OCI-LY7 (cell line): ENCODE measurements around the gene ICAM1. TPM values are rescaled to one million over a fixed set of nuclear protein-coding genes. Genes with fewer than 3 reads are reported as not detected.
A peak's percentile ranks its signal among the peaks of the same experiment; 100 is the strongest.

Source experiments
- BruUV-seq: library from RNA; stranded (reverse); fragments of 400-500 nt; replicated peaks from 2 replicates; lab custom pipeline; 2021; lab: Mats Ljungman, UMichigan
- CTCF ChIA-PET: fragments of 300-600 bp; sonication (Branson Sonifier 250); formaldehyde crosslinking; loops from one replicate; lab custom pipeline; 2022; ENCODE audit warnings: antibody characterized with exemption; ENCODE audit not compliant: unreplicated experiment; lab: Charles Lee
- POLR2A ChIA-PET: fragments of 300-600 bp; sonication (Branson Sonifier 250); formaldehyde crosslinking; loops from one replicate; lab custom pipeline; 2022; ENCODE audit warnings: antibody characterized with exemption; lab: Charles Lee
- DNase-seq: peaks from one replicate; pipeline ENCODE4 v3.0.0-alpha.2; 2015; ENCODE audit warnings: low spot score
- H2AFZ ChIP-seq: fragments of 200-600 bp; sonication (generic), shearing (Covaris generic); 2 replicates; pipeline ENCODE4 v1.6.1; 2014; ENCODE audit warnings: mild to moderate bottlenecking, antibody characterized with exemption, low read length, moderate library complexity
- H3K27ac ChIP-seq: fragments of 200-600 bp; sonication (generic); 2 replicates; pipeline ENCODE4 v1.5.1; 2014; ENCODE audit warnings: mixed run types, low read depth, mild to moderate bottlenecking, moderate library complexity, low read length, inconsistent platforms; ENCODE audit not compliant: poor library complexity, severe bottlenecking
- H3K36me3 ChIP-seq: fragments of 200-600 bp; sonication (generic); 2 replicates; pipeline ENCODE4 v1.6.1; 2014; ENCODE audit warnings: mild to moderate bottlenecking, antibody characterized with exemption, low read length, moderate library complexity, mixed read lengths; ENCODE audit not compliant: insufficient read depth
- H3K4me1 ChIP-seq: fragments of 200-600 bp; sonication (generic); 2 replicates; pipeline ENCODE4 v1.5.1; 2014; ENCODE audit warnings: mild to moderate bottlenecking, low read length; ENCODE audit not compliant: insufficient read depth, poor library complexity, severe bottlenecking
- H3K4me2 ChIP-seq: fragments of 200-600 bp; sonication (generic); 2 replicates; pipeline ENCODE4 v1.6.1; 2014; ENCODE audit warnings: mild to moderate bottlenecking, low read length
- H3K4me3 ChIP-seq: fragments of 200-600 bp; sonication (generic); 2 replicates; pipeline ENCODE4 v1.5.1; 2014; ENCODE audit warnings: mild to moderate bottlenecking, low read depth, low read length; ENCODE audit not compliant: poor library complexity, severe bottlenecking
- H3K79me2 ChIP-seq: fragments of 200-600 bp; sonication (generic); 2 replicates; pipeline ENCODE4 v1.6.1; 2016; ENCODE audit warnings: low read depth, mild to moderate bottlenecking, low read length, moderate library complexity, mixed read lengths; ENCODE audit not compliant: insufficient read depth
- H3K9me2 ChIP-seq: fragments of 200-600 bp; sonication (generic); 2 replicates; pipeline ENCODE4 v1.6.1; 2016; ENCODE audit warnings: mild to moderate bottlenecking, low read length, mixed read lengths; ENCODE audit not compliant: insufficient read depth
- H3K9me3 ChIP-seq: fragments of 200-600 bp; sonication (generic); 2 replicates; pipeline ENCODE4 v1.6.1; 2014; ENCODE audit warnings: mild to moderate bottlenecking, mixed run types, low read length, mixed read lengths
- H4K20me1 ChIP-seq: fragments of 200-600 bp; sonication (generic); 2 replicates; pipeline ENCODE4 v1.6.1; 2014; ENCODE audit warnings: mild to moderate bottlenecking, antibody characterized with exemption, low read length, moderate library complexity, mixed read lengths; ENCODE audit not compliant: insufficient read depth
- EZH2phosphoT487 ChIP-seq: fragments of 200-600 bp; sonication (generic); IDR thresholded peaks from 2 replicates; pipeline ENCODE4 v1.6.1; 2018; ENCODE audit warnings: low read depth, borderline replicate concordance, mild to moderate bottlenecking, mixed run types, antibody characterized with exemption, low read length, moderate library complexity, mixed read lengths
- intact Hi-C: fragments of 100-400 bp; cut with micrococcal nuclease; formaldehyde crosslinking; loops from one replicate; pipeline ENCODE4 v1.10.0; 2022; ENCODE audit not compliant: unreplicated experiment
- total RNA-seq, 2 experiments: library from RNA; depleted of rRNA in 1 of 2; stranded (reverse); fragments of >200 nt in 1 of 2; shearing (Covaris generic) in 1 of 2; gene quantifications; 2 replicates each; pipeline ENCODE4 v1.2.3, GENCODE V29; 2014 to 2022
- TF ChIP-seq, protein P1 (sequence below): fragments of 200-600 bp; sonication (generic); conservative IDR thresholded peaks from 2 replicates; pipeline ENCODE4 v1.5.1; 2014; ENCODE audit warnings: mild to moderate bottlenecking, antibody characterized with exemption, low read length, moderate library complexity, mixed read lengths

The ICAM1 gene
- total RNA-seq, 2 experiments from 2014 or later = 12.0 to 13.4 TPM

- Histone ChIP-seq H3K27ac (peak overlapping the region; percentile 95), H3K79me2 (peaks cover 5% of the 10 kb centered on the region; the same call in 1 of the 2 replicates), H3K9me3 (no peaks in the 10 kb centered on the region), H3K4me2 (peak overlapping the region; percentile 18), H3K4me1 (peaks cover 97% of the 10 kb centered on the region), H3K4me3 (no peak overlapping the region), H3K9me2 (no peaks in the 10 kb centered on the region), H3K36me3 (no peaks in the 10 kb centered on the region), H4K20me1 (no peaks in the 10 kb centered on the region), H2AFZ (peak overlapping the region; percentile 0; the same call in 1 of the 2 replicates)
- peak; percentile 66 for DNase-seq
- CTCF ChIA-PET = interaction anchor here (1.4 kb wide), 1 partner anchor 10 kb away, joined by 4 read pairs; no protein-coding TSS in a partner anchor
- intact Hi-C loops = no loop called here
- BruUV-seq = no TSS peak
- POLR2A ChIA-PET = interaction anchor here (0.8 to 2.1 kb wide), 5 partner anchors 11 to 65 kb away, joined by 3 to 12 read pairs (median 3); no protein-coding TSS in a partner anchor
- TF ChIP-seq, protein P1, sequence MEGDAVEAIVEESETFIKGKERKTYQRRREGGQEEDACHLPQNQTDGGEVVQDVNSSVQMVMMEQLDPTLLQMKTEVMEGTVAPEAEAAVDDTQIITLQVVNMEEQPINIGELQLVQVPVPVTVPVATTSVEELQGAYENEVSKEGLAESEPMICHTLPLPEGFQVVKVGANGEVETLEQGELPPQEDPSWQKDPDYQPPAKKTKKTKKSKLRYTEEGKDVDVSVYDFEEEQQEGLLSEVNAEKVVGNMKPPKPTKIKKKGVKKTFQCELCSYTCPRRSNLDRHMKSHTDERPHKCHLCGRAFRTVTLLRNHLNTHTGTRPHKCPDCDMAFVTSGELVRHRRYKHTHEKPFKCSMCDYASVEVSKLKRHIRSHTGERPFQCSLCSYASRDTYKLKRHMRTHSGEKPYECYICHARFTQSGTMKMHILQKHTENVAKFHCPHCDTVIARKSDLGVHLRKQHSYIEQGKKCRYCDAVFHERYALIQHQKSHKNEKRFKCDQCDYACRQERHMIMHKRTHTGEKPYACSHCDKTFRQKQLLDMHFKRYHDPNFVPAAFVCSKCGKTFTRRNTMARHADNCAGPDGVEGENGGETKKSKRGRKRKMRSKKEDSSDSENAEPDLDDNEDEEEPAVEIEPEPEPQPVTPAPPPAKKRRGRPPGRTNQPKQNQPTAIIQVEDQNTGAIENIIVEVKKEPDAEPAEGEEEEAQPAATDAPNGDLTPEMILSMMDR = no peak
- no peak for TF ChIP-seq EZH2phosphoT487
These were observed 24.4 kb upstream of the ICAM1 start for GRCh38 chr19:10246511-10246910.

GRCh38 chr19:10251792-10252694, 18.9 kb upstream of the ICAM1 start, which contains the start of gene MRPL4:
MRPL4 (plus strand) TSS chr19:10252214; CDS start chr19:10252254, 40 bp downstream.
- H2AFZ ChIP-seq = peak within 1 kb of the TSS; percentile 53; the same call in 1 of the 2 replicates
- no peaks in the 10 kb centered on the region for H3K9me2 ChIP-seq
- no peak for TF ChIP-seq EZH2phosphoT487
- TF ChIP-seq, protein P1 = no peak
- H3K9me3 ChIP-seq = no peaks in the 10 kb centered on the region
- no TSS peak for BruUV-seq
- H4K20me1 ChIP-seq = peaks cover 18% of the 10 kb centered on the region
- peak within 1 kb of the TSS; percentile 54 for H3K27ac ChIP-seq
- DNase-seq = peak; percentile 99
- H3K79me2 ChIP-seq = peaks cover 33% of the 10 kb centered on the region
- POLR2A ChIA-PET = interaction anchor here (0.6 kb wide), 1 partner anchor 114 kb away, joined by 4 read pairs; no protein-coding TSS in a partner anchor
- CTCF ChIA-PET = no interaction called here
- peaks cover 44% of the 10 kb centered on the region for H3K36me3 ChIP-seq
- intact Hi-C loops = loop anchor here (2.0 to 5.0 kb wide), 3 partner anchors 35 to 75 kb away; partner anchors contain the start of gene DNMT1
- peak within 1 kb of the TSS; percentile 97 for H3K4me3 ChIP-seq
- peak within 1 kb of the TSS; percentile 100 for H3K4me2 ChIP-seq
- peaks cover 48% of the 10 kb centered on the region for H3K4me1 ChIP-seq
